ENCODE results near the gene CUX1. TPM values are rescaled to one million over a fixed set of nuclear protein-coding genes. Genes with fewer than 3 reads are reported as not detected.

CUX1 gene
- total and polyA plus RNA-seq, 2 of the 13 experiments (the other 11 are each of a cell fraction or from before 2014, with no cell fraction given): 13.7 to 14.9 TPM

DNA sequence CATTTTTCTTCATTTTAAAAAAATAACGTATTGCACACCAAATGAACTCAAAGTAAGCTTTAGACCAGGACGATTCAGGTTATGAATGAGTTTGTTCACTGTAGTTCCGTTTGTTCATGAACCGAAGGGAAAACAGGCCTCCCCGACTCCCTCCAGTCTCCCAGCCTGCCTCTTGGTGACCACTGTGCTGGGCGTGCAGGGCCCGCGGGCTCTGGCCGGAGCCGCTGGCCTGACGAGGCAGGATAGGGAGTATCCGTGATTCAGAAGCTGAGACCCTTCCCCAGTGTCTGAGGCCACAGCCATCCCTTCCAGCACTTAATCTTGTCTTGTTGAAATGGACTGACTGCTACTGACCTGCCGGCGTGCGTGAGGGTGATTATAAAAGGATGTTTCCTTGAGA lies 438.5 kb downstream of the CUX1 start (continued):
- no peak for TF ChIP-seq EP300 (IDR thresholded peaks at IDR 0.05; ENCODE audit: low read depth in 2 of 2, low read length in 2 of 2)
- TF ChIP-seq EP300 (CRISPR knock-in tag; IDR thresholded peaks at IDR 0.05; ENCODE audit: borderline replicate concordance): no peak
- no peak for TF ChIP-seq NFKB2 (CRISPR knock-in tag; IDR thresholded peaks at IDR 0.05; ENCODE audit: borderline replicate concordance)
- TF ChIP-seq, protein P1, sequence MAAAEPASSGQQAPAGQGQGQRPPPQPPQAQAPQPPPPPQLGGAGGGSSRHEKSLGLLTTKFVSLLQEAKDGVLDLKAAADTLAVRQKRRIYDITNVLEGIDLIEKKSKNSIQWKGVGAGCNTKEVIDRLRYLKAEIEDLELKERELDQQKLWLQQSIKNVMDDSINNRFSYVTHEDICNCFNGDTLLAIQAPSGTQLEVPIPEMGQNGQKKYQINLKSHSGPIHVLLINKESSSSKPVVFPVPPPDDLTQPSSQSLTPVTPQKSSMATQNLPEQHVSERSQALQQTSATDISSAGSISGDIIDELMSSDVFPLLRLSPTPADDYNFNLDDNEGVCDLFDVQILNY (CRISPR knock-in tag; conservative IDR thresholded peaks at IDR 0.05): no peak
- TF ChIP-seq, protein P2, sequence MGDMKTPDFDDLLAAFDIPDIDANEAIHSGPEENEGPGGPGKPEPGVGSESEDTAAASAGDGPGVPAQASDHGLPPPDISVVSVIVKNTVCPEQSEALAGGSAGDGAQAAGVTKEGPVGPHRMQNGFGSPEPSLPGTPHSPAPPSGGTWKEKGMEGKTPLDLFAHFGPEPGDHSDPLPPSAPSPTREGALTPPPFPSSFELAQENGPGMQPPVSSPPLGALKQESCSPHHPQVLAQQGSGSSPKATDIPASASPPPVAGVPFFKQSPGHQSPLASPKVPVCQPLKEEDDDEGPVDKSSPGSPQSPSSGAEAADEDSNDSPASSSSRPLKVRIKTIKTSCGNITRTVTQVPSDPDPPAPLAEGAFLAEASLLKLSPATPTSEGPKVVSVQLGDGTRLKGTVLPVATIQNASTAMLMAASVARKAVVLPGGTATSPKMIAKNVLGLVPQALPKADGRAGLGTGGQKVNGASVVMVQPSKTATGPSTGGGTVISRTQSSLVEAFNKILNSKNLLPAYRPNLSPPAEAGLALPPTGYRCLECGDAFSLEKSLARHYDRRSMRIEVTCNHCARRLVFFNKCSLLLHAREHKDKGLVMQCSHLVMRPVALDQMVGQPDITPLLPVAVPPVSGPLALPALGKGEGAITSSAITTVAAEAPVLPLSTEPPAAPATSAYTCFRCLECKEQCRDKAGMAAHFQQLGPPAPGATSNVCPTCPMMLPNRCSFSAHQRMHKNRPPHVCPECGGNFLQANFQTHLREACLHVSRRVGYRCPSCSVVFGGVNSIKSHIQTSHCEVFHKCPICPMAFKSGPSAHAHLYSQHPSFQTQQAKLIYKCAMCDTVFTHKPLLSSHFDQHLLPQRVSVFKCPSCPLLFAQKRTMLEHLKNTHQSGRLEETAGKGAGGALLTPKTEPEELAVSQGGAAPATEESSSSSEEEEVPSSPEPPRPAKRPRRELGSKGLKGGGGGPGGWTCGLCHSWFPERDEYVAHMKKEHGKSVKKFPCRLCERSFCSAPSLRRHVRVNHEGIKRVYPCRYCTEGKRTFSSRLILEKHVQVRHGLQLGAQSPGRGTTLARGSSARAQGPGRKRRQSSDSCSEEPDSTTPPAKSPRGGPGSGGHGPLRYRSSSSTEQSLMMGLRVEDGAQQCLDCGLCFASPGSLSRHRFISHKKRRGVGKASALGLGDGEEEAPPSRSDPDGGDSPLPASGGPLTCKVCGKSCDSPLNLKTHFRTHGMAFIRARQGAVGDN (CRISPR knock-in tag; IDR thresholded peaks at IDR 0.05): peak; percentile 54
- no peak for TF ChIP-seq EED (CRISPR knock-in tag; IDR thresholded peaks at IDR 0.05)
- no peak for TF ChIP-seq MTF1 (CRISPR knock-in tag; IDR thresholded peaks at IDR 0.05)
- TF ChIP-seq, protein P3, sequence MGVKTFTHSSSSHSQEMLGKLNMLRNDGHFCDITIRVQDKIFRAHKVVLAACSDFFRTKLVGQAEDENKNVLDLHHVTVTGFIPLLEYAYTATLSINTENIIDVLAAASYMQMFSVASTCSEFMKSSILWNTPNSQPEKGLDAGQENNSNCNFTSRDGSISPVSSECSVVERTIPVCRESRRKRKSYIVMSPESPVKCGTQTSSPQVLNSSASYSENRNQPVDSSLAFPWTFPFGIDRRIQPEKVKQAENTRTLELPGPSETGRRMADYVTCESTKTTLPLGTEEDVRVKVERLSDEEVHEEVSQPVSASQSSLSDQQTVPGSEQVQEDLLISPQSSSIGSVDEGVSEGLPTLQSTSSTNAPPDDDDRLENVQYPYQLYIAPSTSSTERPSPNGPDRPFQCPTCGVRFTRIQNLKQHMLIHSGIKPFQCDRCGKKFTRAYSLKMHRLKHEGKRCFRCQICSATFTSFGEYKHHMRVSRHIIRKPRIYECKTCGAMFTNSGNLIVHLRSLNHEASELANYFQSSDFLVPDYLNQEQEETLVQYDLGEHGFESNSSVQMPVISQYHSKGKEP (CRISPR knock-in tag; IDR thresholded peaks at IDR 0.05): no peak
- TF ChIP-seq RAD51 (IDR thresholded peaks at IDR 0.05; ENCODE audit: borderline replicate concordance): no peak
- TF ChIP-seq, protein P4, sequence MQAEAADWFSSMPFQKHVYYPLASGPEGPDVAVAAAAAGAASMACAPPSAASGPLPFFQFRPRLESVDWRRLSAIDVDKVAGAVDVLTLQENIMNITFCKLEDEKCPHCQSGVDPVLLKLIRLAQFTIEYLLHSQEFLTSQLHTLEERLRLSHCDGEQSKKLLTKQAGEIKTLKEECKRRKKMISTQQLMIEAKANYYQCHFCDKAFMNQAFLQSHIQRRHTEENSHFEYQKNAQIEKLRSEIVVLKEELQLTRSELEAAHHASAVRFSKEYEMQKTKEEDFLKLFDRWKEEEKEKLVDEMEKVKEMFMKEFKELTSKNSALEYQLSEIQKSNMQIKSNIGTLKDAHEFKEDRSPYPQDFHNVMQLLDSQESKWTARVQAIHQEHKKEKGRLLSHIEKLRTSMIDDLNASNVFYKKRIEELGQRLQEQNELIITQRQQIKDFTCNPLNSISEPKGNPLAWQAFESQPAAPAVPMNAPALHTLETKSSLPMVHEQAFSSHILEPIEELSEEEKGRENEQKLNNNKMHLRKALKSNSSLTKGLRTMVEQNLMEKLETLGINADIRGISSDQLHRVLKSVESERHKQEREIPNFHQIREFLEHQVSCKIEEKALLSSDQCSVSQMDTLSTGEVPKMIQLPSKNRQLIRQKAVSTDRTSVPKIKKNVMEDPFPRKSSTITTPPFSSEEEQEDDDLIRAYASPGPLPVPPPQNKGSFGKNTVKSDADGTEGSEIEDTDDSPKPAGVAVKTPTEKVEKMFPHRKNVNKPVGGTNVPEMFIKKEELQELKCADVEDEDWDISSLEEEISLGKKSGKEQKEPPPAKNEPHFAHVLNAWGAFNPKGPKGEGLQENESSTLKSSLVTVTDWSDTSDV (CRISPR knock-in tag; IDR thresholded peaks at IDR 0.05): no peak
- TF ChIP-seq, protein P5, sequence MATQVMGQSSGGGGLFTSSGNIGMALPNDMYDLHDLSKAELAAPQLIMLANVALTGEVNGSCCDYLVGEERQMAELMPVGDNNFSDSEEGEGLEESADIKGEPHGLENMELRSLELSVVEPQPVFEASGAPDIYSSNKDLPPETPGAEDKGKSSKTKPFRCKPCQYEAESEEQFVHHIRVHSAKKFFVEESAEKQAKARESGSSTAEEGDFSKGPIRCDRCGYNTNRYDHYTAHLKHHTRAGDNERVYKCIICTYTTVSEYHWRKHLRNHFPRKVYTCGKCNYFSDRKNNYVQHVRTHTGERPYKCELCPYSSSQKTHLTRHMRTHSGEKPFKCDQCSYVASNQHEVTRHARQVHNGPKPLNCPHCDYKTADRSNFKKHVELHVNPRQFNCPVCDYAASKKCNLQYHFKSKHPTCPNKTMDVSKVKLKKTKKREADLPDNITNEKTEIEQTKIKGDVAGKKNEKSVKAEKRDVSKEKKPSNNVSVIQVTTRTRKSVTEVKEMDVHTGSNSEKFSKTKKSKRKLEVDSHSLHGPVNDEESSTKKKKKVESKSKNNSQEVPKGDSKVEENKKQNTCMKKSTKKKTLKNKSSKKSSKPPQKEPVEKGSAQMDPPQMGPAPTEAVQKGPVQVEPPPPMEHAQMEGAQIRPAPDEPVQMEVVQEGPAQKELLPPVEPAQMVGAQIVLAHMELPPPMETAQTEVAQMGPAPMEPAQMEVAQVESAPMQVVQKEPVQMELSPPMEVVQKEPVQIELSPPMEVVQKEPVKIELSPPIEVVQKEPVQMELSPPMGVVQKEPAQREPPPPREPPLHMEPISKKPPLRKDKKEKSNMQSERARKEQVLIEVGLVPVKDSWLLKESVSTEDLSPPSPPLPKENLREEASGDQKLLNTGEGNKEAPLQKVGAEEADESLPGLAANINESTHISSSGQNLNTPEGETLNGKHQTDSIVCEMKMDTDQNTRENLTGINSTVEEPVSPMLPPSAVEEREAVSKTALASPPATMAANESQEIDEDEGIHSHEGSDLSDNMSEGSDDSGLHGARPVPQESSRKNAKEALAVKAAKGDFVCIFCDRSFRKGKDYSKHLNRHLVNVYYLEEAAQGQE (IDR thresholded peaks at IDR 0.05; ENCODE audit: borderline replicate concordance in 1 of 2, low read depth in 1 of 2, low read length in 2 of 2): no peak
- TF ChIP-seq CENPX (CRISPR knock-in tag; IDR thresholded peaks at IDR 0.05): no peak
- TF ChIP-seq, protein P6, sequence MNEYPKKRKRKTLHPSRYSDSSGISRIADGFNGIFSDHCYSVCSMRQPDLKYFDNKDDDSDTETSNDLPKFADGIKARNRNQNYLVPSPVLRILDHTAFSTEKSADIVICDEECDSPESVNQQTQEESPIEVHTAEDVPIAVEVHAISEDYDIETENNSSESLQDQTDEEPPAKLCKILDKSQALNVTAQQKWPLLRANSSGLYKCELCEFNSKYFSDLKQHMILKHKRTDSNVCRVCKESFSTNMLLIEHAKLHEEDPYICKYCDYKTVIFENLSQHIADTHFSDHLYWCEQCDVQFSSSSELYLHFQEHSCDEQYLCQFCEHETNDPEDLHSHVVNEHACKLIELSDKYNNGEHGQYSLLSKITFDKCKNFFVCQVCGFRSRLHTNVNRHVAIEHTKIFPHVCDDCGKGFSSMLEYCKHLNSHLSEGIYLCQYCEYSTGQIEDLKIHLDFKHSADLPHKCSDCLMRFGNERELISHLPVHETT (CRISPR knock-in tag; conservative IDR thresholded peaks at IDR 0.05): no peak
- TF ChIP-seq ZNF44 (CRISPR knock-in tag; IDR thresholded peaks at IDR 0.05): no peak
- TF ChIP-seq AGO2 (optimal IDR thresholded peaks at IDR 0.05; ENCODE audit: low read depth, low read length): peak; percentile 36
